ENCODE measurements around the gene SPACA1. TPM values are rescaled to one million over a fixed set of nuclear protein-coding genes. Genes with fewer than 3 reads are reported as not detected.

Gene SPACA1
- total RNA-seq, 1 donor from 2014 or later = not detected

- TF ChIP-seq CTCF (conservative IDR thresholded peaks at IDR 0.05) = no peak
- no peak for DNase-seq (ENCODE audit: extremely low spot score, unreplicated experiment)
- peaks cover 8% of the 10 kb centered on the region for H3K4me1 Mint-ChIP-seq (ENCODE audit: unreplicated experiment)
- no peak overlapping the region for H3K4me3 Mint-ChIP-seq
- H3K27me3 Mint-ChIP-seq = no peaks in the 10 kb centered on the region
- H3K36me3 Mint-ChIP-seq = no peaks in the 10 kb centered on the region
- H3K27ac Mint-ChIP-seq = no peak overlapping the region
- no peaks in the 10 kb centered on the region for H3K9me3 Mint-ChIP-seq
Measured at GRCh38 chr6:88044530-88044929, 3.1 kb upstream of the SPACA1 start.

- no peaks in the 10 kb centered on the region for H3K27me3 Mint-ChIP-seq
- H3K4me3 Mint-ChIP-seq = no peak overlapping the region
- no peak overlapping the region for H3K27ac Mint-ChIP-seq
- H3K9me3 Mint-ChIP-seq = no peaks in the 10 kb centered on the region
- peaks cover 8% of the 10 kb centered on the region for H3K4me1 Mint-ChIP-seq (ENCODE audit: unreplicated experiment)
- no peak for DNase-seq (ENCODE audit: extremely low spot score, unreplicated experiment)
- no peak for TF ChIP-seq CTCF (conservative IDR thresholded peaks at IDR 0.05)
- H3K36me3 Mint-ChIP-seq = no peaks in the 10 kb centered on the region
Measured at GRCh38 chr6:88045521-88046136, 2.0 kb upstream of the SPACA1 start.

GRCh38 chr6:88048578-88048977, 937 bp downstream of the SPACA1 start:
- H3K27me3 Mint-ChIP-seq = no peaks in the 10 kb centered on the region
- no peaks in the 10 kb centered on the region for H3K9me3 Mint-ChIP-seq
- no peak overlapping the region for H3K27ac Mint-ChIP-seq
- TF ChIP-seq CTCF (conservative IDR thresholded peaks at IDR 0.05) = no peak
- DNase-seq (ENCODE audit: extremely low spot score, unreplicated experiment) = no peak
- no peaks in the 10 kb centered on the region for H3K36me3 Mint-ChIP-seq
- no peak overlapping the region for H3K4me3 Mint-ChIP-seq
- H3K4me1 Mint-ChIP-seq (ENCODE audit: unreplicated experiment) = peaks cover 8% of the 10 kb centered on the region

- H3K36me3 Mint-ChIP-seq = no peaks in the 10 kb centered on the region
- no peak for TF ChIP-seq CTCF (conservative IDR thresholded peaks at IDR 0.05)
- peaks cover 8% of the 10 kb centered on the region for H3K4me1 Mint-ChIP-seq (ENCODE audit: unreplicated experiment)
- H3K4me3 Mint-ChIP-seq = no peak overlapping the region
- no peaks in the 10 kb centered on the region for H3K9me3 Mint-ChIP-seq
- H3K27ac Mint-ChIP-seq = no peak overlapping the region
- no peaks in the 10 kb centered on the region for H3K27me3 Mint-ChIP-seq
- no peak for DNase-seq (ENCODE audit: extremely low spot score, unreplicated experiment)
Measured at GRCh38 chr6:88050140-88050818, 2.6 kb downstream of the SPACA1 start.

- Mint-ChIP-seq H3K27ac (no peak overlapping the region), H3K4me1 (ENCODE audit: unreplicated experiment) (no peaks in the 10 kb centered on the region), H3K4me3 (no peak overlapping the region), H3K27me3 (peaks cover 8% of the 10 kb centered on the region), H3K9me3 (no peaks in the 10 kb centered on the region), H3K36me3 (no peaks in the 10 kb centered on the region)
- DNase-seq (ENCODE audit: extremely low spot score, unreplicated experiment) = no peak
- no peak for TF ChIP-seq CTCF (conservative IDR thresholded peaks at IDR 0.05)
Measured at GRCh38 chr6:88059191-88059590, 11.6 kb downstream of the SPACA1 start.

Measured in type B pancreatic cell (in vitro differentiated cells).